ENCODE data around the gene GRHL1. TPM values are rescaled to one million over a fixed set of nuclear protein-coding genes. Genes with fewer than 3 reads are reported as not detected.
A peak's percentile ranks its signal among the peaks of the same experiment; 100 is the strongest.
"Not testable (repeated sequence)": the region's sequence is repeated elsewhere in the genome, so short reads cannot be mapped to it uniquely, and the experiment has no call there.

GRHL1 gene
- total RNA-seq, 1 experiment from 2014 or later = 2.7 TPM

DNA sequence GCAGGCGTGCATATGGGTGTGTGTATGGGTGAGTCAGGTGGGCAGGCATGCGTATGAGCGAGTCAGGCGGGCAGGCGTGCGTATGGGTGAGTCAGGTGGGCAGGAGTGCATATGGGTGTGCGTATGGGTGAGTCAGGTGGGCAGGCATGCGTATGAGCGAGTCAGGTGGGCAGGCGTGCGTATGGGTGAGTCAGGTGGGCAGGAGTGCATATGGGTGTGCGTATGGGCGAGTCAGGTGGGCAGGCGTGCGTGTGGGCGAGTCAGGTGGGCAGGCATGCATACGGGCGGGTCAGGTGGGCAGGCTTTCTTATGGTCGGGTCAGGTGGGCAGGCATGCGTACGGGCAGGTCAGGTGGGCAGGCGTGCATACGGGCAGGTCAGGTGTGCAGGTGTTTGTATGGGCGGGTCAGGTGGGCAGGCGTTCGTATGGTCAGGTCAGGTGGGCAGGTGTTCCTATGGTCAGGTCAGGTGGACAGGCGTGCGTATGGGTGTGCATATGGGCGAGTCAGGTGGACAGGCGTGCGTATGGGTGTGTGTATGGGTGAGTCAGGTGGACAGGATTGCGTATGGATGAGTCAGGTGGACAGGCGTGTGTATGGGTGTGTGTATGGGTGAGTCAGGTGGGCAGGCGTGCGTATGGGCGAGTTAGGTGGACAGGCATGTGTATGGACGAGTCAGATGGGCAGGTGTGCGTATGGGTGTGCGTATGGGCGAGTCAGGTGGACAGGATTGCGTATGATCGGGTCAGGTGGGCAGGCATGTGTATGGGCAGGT, 63.1 kb downstream of the GRHL1 start:
- Mint-ChIP-seq H3K4me3 (no peak overlapping the region), H3K36me3 (no peaks in the 10 kb centered on the region), H3K9me3 (no peaks in the 10 kb centered on the region), H3K27me3 (ENCODE audit: low read depth) (no peaks in the 10 kb centered on the region), H3K27ac (no peak overlapping the region), H3K4me1 (no peaks in the 10 kb centered on the region)
- ChIA-PET POLR2A (no interaction called here), CTCF (no interaction called here)
- ATAC-seq (no peak), DNase-seq (ENCODE audit: low spot score) (no peak)
- TF ChIP-seq, protein P1, sequence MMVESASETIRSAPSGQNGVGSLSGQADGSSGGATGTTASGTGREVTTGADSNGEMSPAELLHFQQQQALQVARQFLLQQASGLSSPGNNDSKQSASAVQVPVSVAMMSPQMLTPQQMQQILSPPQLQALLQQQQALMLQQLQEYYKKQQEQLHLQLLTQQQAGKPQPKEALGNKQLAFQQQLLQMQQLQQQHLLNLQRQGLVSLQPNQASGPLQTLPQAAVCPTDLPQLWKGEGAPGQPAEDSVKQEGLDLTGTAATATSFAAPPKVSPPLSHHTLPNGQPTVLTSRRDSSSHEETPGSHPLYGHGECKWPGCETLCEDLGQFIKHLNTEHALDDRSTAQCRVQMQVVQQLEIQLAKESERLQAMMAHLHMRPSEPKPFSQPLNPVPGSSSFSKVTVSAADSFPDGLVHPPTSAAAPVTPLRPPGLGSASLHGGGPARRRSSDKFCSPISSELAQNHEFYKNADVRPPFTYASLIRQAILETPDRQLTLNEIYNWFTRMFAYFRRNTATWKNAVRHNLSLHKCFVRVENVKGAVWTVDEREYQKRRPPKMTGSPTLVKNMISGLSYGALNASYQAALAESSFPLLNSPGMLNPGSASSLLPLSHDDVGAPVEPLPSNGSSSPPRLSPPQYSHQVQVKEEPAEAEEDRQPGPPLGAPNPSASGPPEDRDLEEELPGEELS (CRISPR knock-in tag; IDR thresholded peaks at IDR 0.05) = no peak
- TF ChIP-seq ZNF317 (CRISPR knock-in tag; IDR thresholded peaks at IDR 0.05; ENCODE audit: borderline replicate concordance, low read depth) = no peak
- no peak for TF ChIP-seq NFATC4 (CRISPR knock-in tag; IDR thresholded peaks at IDR 0.05)
- TF ChIP-seq GABPB1 (CRISPR knock-in tag; IDR thresholded peaks at IDR 0.05) = no peak
- TF ChIP-seq ZNF423 (CRISPR knock-in tag; IDR thresholded peaks at IDR 0.05) = no peak
- TF ChIP-seq CBFB (CRISPR knock-in tag; IDR thresholded peaks at IDR 0.05; ENCODE audit: low read depth) = no peak
- TF ChIP-seq SP1 (CRISPR knock-in tag; conservative IDR thresholded peaks at IDR 0.05) = no peak
- TF ChIP-seq ZNF219 (CRISPR knock-in tag; IDR thresholded peaks at IDR 0.05; ENCODE audit: borderline replicate concordance) = no peak
- no peak for TF ChIP-seq NR3C1 (CRISPR knock-in tag; conservative IDR thresholded peaks at IDR 0.05; ENCODE audit: low read depth)

DNA sequence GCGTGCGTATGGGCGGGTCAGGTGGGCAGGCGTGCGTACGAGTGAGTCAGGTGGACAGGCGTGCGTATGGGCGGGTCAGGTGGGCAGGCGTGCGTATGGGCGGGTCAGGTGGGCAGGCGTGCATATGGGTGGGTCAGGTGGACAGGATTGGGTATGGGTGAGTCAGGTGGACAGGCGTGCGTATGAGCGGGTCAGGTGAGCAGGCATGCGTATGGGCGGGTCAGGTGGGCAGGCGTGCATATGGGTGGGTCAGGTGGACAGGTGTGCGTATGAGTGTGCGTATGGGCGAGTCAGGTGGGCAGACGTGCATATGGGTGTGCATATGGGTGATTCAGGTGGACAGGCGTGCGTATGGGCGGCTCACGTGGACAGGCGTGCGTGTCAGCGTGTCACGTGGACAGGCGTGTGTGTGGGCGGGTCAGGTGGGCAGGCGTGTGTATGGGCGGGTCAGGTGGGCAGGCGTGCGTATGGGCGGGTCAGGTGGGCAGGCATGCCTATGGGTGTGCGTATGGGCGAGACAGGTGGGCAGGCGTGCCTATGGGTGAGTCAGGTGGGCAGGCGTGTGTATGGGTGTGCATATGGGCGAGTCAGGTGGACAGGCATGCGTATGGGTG, 64.0 kb downstream of the GRHL1 start:
- POLR2A ChIA-PET; H3K27ac Mint-ChIP-seq; H3K4me1 Mint-ChIP-seq; H3K27me3 Mint-ChIP-seq (ENCODE audit: low read depth); H3K36me3 Mint-ChIP-seq; CTCF ChIA-PET; H3K9me3 Mint-ChIP-seq; H3K4me3 Mint-ChIP-seq; ATAC-seq; DNase-seq (ENCODE audit: low spot score): not testable (repeated sequence)

DNA sequence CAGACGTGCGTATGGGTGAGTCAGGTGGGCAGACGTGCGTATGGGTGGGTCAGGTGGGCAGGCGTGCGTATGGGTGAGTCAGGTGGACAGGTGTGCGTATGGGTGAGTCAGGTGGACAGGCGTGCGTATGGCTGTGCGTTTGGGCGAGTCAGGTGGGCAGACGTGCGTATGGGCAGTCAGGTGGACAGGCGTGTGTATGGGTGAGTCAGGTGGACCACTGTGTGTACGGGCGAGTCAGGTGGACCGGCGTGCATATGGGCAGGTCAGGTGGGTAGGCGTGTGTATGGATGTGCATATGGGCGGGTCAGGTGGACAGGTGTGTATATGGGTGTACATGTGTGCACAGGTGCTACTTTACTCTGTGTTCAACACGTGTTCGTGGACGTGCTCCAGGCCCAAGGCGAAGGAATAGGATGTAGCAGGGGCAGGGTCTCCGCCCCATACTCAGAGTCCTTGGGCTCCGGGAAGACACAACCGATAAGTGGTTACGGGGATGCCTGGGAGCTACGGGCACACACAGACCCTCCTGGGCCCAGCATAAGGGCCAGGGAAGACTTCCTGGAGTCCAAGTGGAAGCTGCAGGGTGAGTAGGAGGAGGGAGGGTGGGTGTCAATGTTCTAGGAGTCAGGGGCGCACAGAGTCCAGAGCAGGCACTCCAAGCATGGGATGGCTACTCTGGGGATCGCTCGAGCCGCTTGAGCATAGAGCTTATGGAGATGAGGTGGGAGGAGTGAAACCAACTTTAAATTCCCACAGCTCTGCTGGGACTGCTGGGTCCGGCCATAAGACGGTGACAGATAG, 64.7 kb downstream of the GRHL1 start:
- Mint-ChIP-seq H3K4me1 (no peaks in the 10 kb centered on the region), H3K36me3 (no peaks in the 10 kb centered on the region), H3K4me3 (no peak overlapping the region), H3K27ac (no peak overlapping the region), H3K27me3 (ENCODE audit: low read depth) (no peaks in the 10 kb centered on the region), H3K9me3 (no peaks in the 10 kb centered on the region)
- TF ChIP-seq ZNF219 (CRISPR knock-in tag; IDR thresholded peaks at IDR 0.05; ENCODE audit: borderline replicate concordance) (no peak), TCF7 (CRISPR knock-in tag; IDR thresholded peaks at IDR 0.05; ENCODE audit: low read depth) (no peak)
- no peak; the same call in 1 of the 2 replicates for ATAC-seq
- DNase-seq (ENCODE audit: low spot score) = no peak
- POLR2A ChIA-PET = interaction anchor here (0.5 kb wide), 1 partner anchor 289 kb away, joined by 3 read pairs; no protein-coding TSS in a partner anchor
- CTCF ChIA-PET = interaction anchor here (1.1 to 2.9 kb wide), 4 partner anchors 12 to 392 kb away, joined by 3 to 14 read pairs (median 4); no protein-coding TSS in a partner anchor

DNA sequence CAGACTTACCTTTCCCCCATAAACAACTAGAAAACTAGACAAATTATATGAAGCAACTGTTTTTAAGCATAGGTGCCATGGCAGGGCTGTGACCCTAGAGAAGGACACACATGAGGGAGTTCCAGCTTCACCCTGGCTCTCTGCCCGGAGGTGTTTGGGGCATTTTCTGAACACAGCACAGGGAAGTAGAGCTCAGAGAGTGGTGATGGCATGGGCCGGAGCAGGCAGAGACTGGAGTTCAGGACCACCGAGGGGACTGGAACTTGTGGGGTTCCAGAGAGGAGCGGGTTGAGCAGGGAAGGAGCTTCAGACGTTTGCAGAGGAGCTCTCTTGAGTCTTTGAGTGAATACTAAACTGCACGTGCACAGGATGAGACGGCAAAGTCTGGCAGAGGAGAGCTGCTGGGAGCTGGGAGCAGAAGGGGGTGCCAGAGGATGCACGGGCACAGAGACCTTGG, 65.3 kb downstream of the GRHL1 start:
- Mint-ChIP-seq H3K27me3 (ENCODE audit: low read depth) (no peaks in the 10 kb centered on the region; the same call in 1 of the 2 replicates), H3K9me3 (no peaks in the 10 kb centered on the region), H3K4me3 (no peak overlapping the region), H3K27ac (0 out of 2 replicates have a peak overlapping the region, but pooled peaks have one; percentile 30), H3K4me1 (no peaks in the 10 kb centered on the region), H3K36me3 (no peaks in the 10 kb centered on the region)
- ATAC-seq (no peak), DNase-seq (ENCODE audit: low spot score) (no peak)
- POLR2A ChIA-PET = interaction anchor here (0.7 kb wide), 1 partner anchor 14 kb away, joined by 3 read pairs; no protein-coding TSS in a partner anchor
- CTCF ChIA-PET = interaction anchor here (1.1 to 2.9 kb wide), 4 partner anchors 11 to 392 kb away, joined by 3 to 14 read pairs (median 4); no protein-coding TSS in a partner anchor
- no peak for TF ChIP-seq NFATC4 (CRISPR knock-in tag; IDR thresholded peaks at IDR 0.05)
- TF ChIP-seq, protein P2, sequence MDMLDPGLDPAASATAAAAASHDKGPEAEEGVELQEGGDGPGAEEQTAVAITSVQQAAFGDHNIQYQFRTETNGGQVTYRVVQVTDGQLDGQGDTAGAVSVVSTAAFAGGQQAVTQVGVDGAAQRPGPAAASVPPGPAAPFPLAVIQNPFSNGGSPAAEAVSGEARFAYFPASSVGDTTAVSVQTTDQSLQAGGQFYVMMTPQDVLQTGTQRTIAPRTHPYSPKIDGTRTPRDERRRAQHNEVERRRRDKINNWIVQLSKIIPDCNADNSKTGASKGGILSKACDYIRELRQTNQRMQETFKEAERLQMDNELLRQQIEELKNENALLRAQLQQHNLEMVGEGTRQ (CRISPR knock-in tag; IDR thresholded peaks at IDR 0.05) = no peak
- TF ChIP-seq, protein P3, sequence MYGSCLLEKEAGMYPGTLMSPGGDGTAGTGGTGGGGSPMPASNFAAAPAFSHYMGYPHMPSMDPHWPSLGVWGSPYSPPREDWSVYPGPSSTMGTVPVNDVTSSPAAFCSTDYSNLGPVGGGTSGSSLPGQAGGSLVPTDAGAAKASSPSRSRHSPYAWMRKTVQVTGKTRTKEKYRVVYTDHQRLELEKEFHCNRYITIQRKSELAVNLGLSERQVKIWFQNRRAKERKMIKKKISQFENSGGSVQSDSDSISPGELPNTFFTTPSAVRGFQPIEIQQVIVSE (CRISPR knock-in tag; IDR thresholded peaks at IDR 0.05; ENCODE audit: borderline replicate concordance) = no peak
- no peak for TF ChIP-seq NFE2L1 (CRISPR knock-in tag; IDR thresholded peaks at IDR 0.05)
- TF ChIP-seq CREM (CRISPR knock-in tag; IDR thresholded peaks at IDR 0.05) = no peak
- TF ChIP-seq, protein P4, sequence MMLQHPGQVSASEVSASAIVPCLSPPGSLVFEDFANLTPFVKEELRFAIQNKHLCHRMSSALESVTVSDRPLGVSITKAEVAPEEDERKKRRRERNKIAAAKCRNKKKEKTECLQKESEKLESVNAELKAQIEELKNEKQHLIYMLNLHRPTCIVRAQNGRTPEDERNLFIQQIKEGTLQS (CRISPR knock-in tag; conservative IDR thresholded peaks at IDR 0.05) = no peak
- no peak for TF ChIP-seq TEAD1 (CRISPR knock-in tag; IDR thresholded peaks at IDR 0.05)
- TF ChIP-seq, protein P5, sequence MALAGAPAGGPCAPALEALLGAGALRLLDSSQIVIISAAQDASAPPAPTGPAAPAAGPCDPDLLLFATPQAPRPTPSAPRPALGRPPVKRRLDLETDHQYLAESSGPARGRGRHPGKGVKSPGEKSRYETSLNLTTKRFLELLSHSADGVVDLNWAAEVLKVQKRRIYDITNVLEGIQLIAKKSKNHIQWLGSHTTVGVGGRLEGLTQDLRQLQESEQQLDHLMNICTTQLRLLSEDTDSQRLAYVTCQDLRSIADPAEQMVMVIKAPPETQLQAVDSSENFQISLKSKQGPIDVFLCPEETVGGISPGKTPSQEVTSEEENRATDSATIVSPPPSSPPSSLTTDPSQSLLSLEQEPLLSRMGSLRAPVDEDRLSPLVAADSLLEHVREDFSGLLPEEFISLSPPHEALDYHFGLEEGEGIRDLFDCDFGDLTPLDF (CRISPR knock-in tag; IDR thresholded peaks at IDR 0.05) = no peak
- TF ChIP-seq, protein P6, sequence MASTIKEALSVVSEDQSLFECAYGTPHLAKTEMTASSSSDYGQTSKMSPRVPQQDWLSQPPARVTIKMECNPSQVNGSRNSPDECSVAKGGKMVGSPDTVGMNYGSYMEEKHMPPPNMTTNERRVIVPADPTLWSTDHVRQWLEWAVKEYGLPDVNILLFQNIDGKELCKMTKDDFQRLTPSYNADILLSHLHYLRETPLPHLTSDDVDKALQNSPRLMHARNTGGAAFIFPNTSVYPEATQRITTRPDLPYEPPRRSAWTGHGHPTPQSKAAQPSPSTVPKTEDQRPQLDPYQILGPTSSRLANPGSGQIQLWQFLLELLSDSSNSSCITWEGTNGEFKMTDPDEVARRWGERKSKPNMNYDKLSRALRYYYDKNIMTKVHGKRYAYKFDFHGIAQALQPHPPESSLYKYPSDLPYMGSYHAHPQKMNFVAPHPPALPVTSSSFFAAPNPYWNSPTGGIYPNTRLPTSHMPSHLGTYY (CRISPR knock-in tag; IDR thresholded peaks at IDR 0.05) = no peak
